ENCODE measurements around the gene IFITM5. TPM values are rescaled to one million over a fixed set of nuclear protein-coding genes. Genes with fewer than 3 reads are reported as not detected.

IFITM5 gene
- total RNA-seq, 3 donors from 2014 or later, result not detected

GRCh38 chr11:292211-293121 lies 6.9 kb downstream of the IFITM5 start:
- ATAC-seq, result no peak
- Histone ChIP-seq H3K4me1 (ENCODE audit: low read depth) (peaks cover 20% of the 10 kb centered on the region), H3K4me3 (no peak overlapping the region)

DNA sequence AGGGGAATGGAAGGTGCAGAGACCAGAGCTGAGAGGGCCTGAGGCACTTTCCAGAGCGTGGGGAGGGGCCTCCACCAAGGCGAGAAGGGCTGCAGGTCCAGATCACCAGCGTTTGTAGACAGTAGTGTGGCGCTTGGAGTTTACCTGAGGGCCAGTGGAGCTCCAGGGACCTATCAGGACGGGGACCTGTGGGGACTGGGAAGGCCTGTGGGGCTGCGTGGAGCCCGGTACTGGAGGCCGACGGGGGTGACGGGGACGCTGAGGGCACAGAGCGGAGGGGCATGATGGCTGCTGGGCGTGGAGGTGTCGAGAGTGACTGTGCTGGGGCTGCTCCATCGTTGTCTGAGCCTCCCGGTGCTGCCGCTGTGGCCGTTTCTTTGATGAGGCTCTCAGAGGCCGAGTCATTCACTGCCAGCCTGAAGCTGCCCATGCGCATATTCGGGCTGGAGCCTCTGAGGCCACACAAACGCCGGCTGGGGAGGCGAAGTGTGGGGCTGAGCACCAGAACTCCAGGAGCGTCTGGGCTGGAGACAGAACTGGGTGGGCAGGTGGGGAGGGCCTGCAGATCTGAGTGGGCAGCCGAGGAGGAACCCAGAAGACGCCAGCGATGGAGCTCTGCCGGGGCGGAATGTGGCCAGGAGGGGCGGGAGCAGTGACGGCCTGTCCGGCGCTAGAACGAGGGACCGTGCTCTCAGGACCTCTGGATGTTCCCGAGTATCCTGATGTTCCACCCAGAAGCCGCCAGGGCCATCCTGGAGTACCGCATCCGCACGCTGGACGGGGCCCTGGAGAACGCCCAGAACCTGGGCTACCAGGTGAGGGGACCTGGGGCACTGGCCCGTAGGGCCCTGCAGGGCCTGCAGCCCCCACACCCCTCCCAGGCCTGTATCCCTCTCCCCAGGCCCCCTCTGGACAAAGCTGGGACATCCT lies 7.8 kb downstream of the IFITM5 start:
- DNase-seq (peak in 1 of 3 donors; percentile 46), ATAC-seq (no peak)
- H3K9me3 ChIP-seq, result no peaks in the 10 kb centered on the region
- TF ChIP-seq, protein P1, sequence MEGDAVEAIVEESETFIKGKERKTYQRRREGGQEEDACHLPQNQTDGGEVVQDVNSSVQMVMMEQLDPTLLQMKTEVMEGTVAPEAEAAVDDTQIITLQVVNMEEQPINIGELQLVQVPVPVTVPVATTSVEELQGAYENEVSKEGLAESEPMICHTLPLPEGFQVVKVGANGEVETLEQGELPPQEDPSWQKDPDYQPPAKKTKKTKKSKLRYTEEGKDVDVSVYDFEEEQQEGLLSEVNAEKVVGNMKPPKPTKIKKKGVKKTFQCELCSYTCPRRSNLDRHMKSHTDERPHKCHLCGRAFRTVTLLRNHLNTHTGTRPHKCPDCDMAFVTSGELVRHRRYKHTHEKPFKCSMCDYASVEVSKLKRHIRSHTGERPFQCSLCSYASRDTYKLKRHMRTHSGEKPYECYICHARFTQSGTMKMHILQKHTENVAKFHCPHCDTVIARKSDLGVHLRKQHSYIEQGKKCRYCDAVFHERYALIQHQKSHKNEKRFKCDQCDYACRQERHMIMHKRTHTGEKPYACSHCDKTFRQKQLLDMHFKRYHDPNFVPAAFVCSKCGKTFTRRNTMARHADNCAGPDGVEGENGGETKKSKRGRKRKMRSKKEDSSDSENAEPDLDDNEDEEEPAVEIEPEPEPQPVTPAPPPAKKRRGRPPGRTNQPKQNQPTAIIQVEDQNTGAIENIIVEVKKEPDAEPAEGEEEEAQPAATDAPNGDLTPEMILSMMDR (IDR thresholded peaks at IDR 0.05), result no peak
- H3K36me3 ChIP-seq (ENCODE audit: low read depth), result no peaks in the 10 kb centered on the region
- H3K4me1 ChIP-seq (ENCODE audit: low read depth), result peaks cover 14% of the 10 kb centered on the region
- no peak overlapping the region for H3K4me3 ChIP-seq
- intact Hi-C loops (cut with DNase I, micrococcal nuclease), result no loop called here

More at GRCh38 chr11:292211-293121, 6.9 kb downstream of the IFITM5 start:
- no peaks in the 10 kb centered on the region for H3K9me3 ChIP-seq
- intact Hi-C loops (cut with DNase I, micrococcal nuclease), result no loop called here
- TF ChIP-seq, protein P1 (IDR thresholded peaks at IDR 0.05), result no peak
- H3K36me3 ChIP-seq (ENCODE audit: low read depth), result no peaks in the 10 kb centered on the region
- DNase-seq, result peak in 1 of 3 donors; percentile 50

GRCh38 chr11:290621-291231 lies 8.6 kb downstream of the IFITM5 start:
- intact Hi-C loops (cut with DNase I, micrococcal nuclease), result no loop called here
- TF ChIP-seq, protein P1 (IDR thresholded peaks at IDR 0.05), result no peak
- Histone ChIP-seq H3K4me1 (ENCODE audit: low read depth) (peaks cover 14% of the 10 kb centered on the region), H3K9me3 (no peaks in the 10 kb centered on the region), H3K4me3 (no peak overlapping the region), H3K36me3 (ENCODE audit: low read depth) (no peaks in the 10 kb centered on the region)
- ATAC-seq (no peak), DNase-seq (peak in 2 of 3 donors; percentile 30 to 60)

GRCh38 chr11:289712-290620 lies 9.4 kb downstream of the IFITM5 start:
- ATAC-seq (no peak), DNase-seq (peak in 2 of 3 donors; percentile 47 to 64)
- TF ChIP-seq, protein P1 (IDR thresholded peaks at IDR 0.05), result no peak
- Histone ChIP-seq H3K4me3 (no peak overlapping the region), H3K4me1 (ENCODE audit: low read depth) (peaks cover 14% of the 10 kb centered on the region), H3K36me3 (ENCODE audit: low read depth) (no peaks in the 10 kb centered on the region), H3K9me3 (no peaks in the 10 kb centered on the region)
- intact Hi-C loops (cut with DNase I, micrococcal nuclease), result no loop called here

All from mucosa of descending colon (tissue), 3 donors.